WTC11 (cell line): ENCODE data around the gene RASSF3. TPM values are rescaled to one million over a fixed set of nuclear protein-coding genes. Genes with fewer than 3 reads are reported as not detected.

Source experiments
- ATAC-seq: fragments of 200-7000 bp; cut with Tn5 transposase; 2 replicates; pipeline ENCODE4 v1.10.0; 2021; ENCODE audit warnings: mild to moderate bottlenecking, moderate library complexity
- CTCF ChIA-PET: fragments of 300-600 bp; sonication (Branson Sonifier 250); formaldehyde crosslinking; loops from one replicate; lab custom pipeline; 2021; ENCODE audit warnings: antibody characterized with exemption; lab: Charles Lee
- POLR2A ChIA-PET: fragments of 350-600 bp; sonication (Branson Sonifier 250); formaldehyde crosslinking; loops from one replicate; lab custom pipeline; 2021; ENCODE audit warnings: antibody characterized with exemption; lab: Charles Lee
- DNase-seq: peaks from one replicate; pipeline ENCODE4 v3.0.0; 2021; ENCODE audit warnings: low spot score
- H3K27ac Mint-ChIP-seq: 2 replicates; pipeline ENCODE4 v1.8.0; 2021; ENCODE audit warnings: mixed read lengths
- H3K27me3 Mint-ChIP-seq: 2 replicates; pipeline ENCODE4 v1.8.0; 2021; ENCODE audit warnings: low read depth, mild to moderate bottlenecking, moderate library complexity, mixed read lengths
- H3K36me3 Mint-ChIP-seq: 2 replicates; pipeline ENCODE4 v1.8.0; 2021; ENCODE audit warnings: mixed read lengths
- H3K4me1 Mint-ChIP-seq: 2 replicates; pipeline ENCODE4 v1.8.0; 2022; ENCODE audit warnings: mixed read lengths
- H3K4me3 Mint-ChIP-seq: 2 replicates; pipeline ENCODE4 v1.8.0; 2021; ENCODE audit warnings: mild to moderate bottlenecking, moderate library complexity, mixed read lengths
- H3K9me3 Mint-ChIP-seq: 2 replicates; pipeline ENCODE4 v1.8.0; 2021; ENCODE audit warnings: mixed read lengths
- CREM ChIP-seq: sonication (generic); formaldehyde crosslinking; IDR thresholded peaks from 2 replicates; pipeline ENCODE4 v1.8.1; 2022; ENCODE audit warnings: mild to moderate bottlenecking, missing genetic modification reagents, moderate library complexity
- ESRRA ChIP-seq: sonication (generic); formaldehyde crosslinking; IDR thresholded peaks from 2 replicates; pipeline ENCODE4 v1.8.1; 2022; ENCODE audit warnings: mild to moderate bottlenecking, missing genetic modification reagents, borderline replicate concordance
- FOXK1 ChIP-seq: sonication (generic); formaldehyde crosslinking; IDR thresholded peaks from 2 replicates; pipeline ENCODE4 v1.8.0; 2022; ENCODE audit warnings: mild to moderate bottlenecking, moderate library complexity, missing genetic modification reagents
- GABPB1 ChIP-seq: sonication (generic); formaldehyde crosslinking; IDR thresholded peaks from 2 replicates; pipeline ENCODE4 v1.8.1; 2023; ENCODE audit warnings: mild to moderate bottlenecking, missing genetic modification reagents
- NR1H2 ChIP-seq: sonication (generic); formaldehyde crosslinking; IDR thresholded peaks from 2 replicates; pipeline ENCODE4 v1.9.0; 2021; ENCODE audit warnings: mild to moderate bottlenecking, moderate library complexity, missing genetic modification reagents
- NR3C1 ChIP-seq: sonication (generic); formaldehyde crosslinking; conservative IDR thresholded peaks from 2 replicates; pipeline ENCODE4 v1.8.1; 2023; ENCODE audit warnings: low read depth, mild to moderate bottlenecking, missing genetic modification reagents
- PRRX2 ChIP-seq: fragments of 250-450 bp; sonication (Bioruptor Pico); IDR thresholded peaks from 2 replicates; pipeline ENCODE4 v1.8.0; 2021; ENCODE audit warnings: mild to moderate bottlenecking
- RORB ChIP-seq: fragments of 250-450 bp; sonication (Bioruptor Pico); IDR thresholded peaks from 2 replicates; pipeline ENCODE4 v1.9.0; 2021; ENCODE audit warnings: mild to moderate bottlenecking
- SMAD4 ChIP-seq: sonication (generic); formaldehyde crosslinking; IDR thresholded peaks from 2 replicates; pipeline ENCODE4 v1.8.0; 2022; ENCODE audit warnings: mild to moderate bottlenecking, missing genetic modification reagents
- TCF7 ChIP-seq: sonication (generic); formaldehyde crosslinking; IDR thresholded peaks from 2 replicates; pipeline ENCODE4 v1.8.0; 2022; ENCODE audit warnings: mild to moderate bottlenecking, low read depth, missing genetic modification reagents, moderate library complexity
- TP53 ChIP-seq: sonication (generic); formaldehyde crosslinking; IDR thresholded peaks from 2 replicates; pipeline ENCODE4 v1.8.1; 2023; ENCODE audit warnings: mild to moderate bottlenecking, missing genetic modification reagents
- ZNF121 ChIP-seq: sonication (generic); formaldehyde crosslinking; IDR thresholded peaks from 2 replicates; pipeline ENCODE4 v1.8.0; 2023; ENCODE audit warnings: missing genetic modification reagents
- ZNF219 ChIP-seq: sonication (generic); formaldehyde crosslinking; IDR thresholded peaks from 2 replicates; pipeline ENCODE4 v1.8.0; 2023; ENCODE audit warnings: missing genetic modification reagents, mild to moderate bottlenecking, borderline replicate concordance
- ZNF416 ChIP-seq: fragments of 250-450 bp; sonication (Bioruptor Pico); IDR thresholded peaks from 2 replicates; pipeline ENCODE4 v1.9.0; 2021; ENCODE audit warnings: mild to moderate bottlenecking, inconsistent platforms
- total RNA-seq: library from RNA; stranded (reverse); gene quantifications from 3 replicates; pipeline ENCODE4 v1.2.3, GENCODE V29; 2021
- TF ChIP-seq, protein P1 (sequence below): fragments of 200-600 bp; IDR thresholded peaks from 2 replicates; pipeline ENCODE4 v1.8.0; 2022; ENCODE audit warnings: antibody characterized with exemption
- TF ChIP-seq, protein P2 (sequence below): sonication (generic); formaldehyde crosslinking; IDR thresholded peaks from 2 replicates; pipeline ENCODE4 v1.8.0; 2022; ENCODE audit warnings: mild to moderate bottlenecking, missing genetic modification reagents
- TF ChIP-seq, protein P3 (sequence below): sonication (generic); formaldehyde crosslinking; IDR thresholded peaks from 2 replicates; pipeline ENCODE4 v1.8.0; 2023; ENCODE audit warnings: missing genetic modification reagents
- TF ChIP-seq, protein P4 (sequence below): sonication (generic); formaldehyde crosslinking; IDR thresholded peaks from 2 replicates; pipeline ENCODE4 v1.8.1; 2023; ENCODE audit warnings: mild to moderate bottlenecking, missing genetic modification reagents
- TF ChIP-seq, protein P5 (sequence below): sonication (generic); formaldehyde crosslinking; IDR thresholded peaks from 2 replicates; pipeline ENCODE4 v1.8.0; 2022; ENCODE audit warnings: mild to moderate bottlenecking, missing genetic modification reagents
- TF ChIP-seq, protein P6 (sequence below): sonication (generic); formaldehyde crosslinking; conservative IDR thresholded peaks from 2 replicates; pipeline ENCODE4 v1.8.1; 2022; ENCODE audit warnings: mild to moderate bottlenecking, missing genetic modification reagents

The RASSF3 gene
- total RNA-seq, 1 experiment from 2014 or later = 54.7 TPM

DNA sequence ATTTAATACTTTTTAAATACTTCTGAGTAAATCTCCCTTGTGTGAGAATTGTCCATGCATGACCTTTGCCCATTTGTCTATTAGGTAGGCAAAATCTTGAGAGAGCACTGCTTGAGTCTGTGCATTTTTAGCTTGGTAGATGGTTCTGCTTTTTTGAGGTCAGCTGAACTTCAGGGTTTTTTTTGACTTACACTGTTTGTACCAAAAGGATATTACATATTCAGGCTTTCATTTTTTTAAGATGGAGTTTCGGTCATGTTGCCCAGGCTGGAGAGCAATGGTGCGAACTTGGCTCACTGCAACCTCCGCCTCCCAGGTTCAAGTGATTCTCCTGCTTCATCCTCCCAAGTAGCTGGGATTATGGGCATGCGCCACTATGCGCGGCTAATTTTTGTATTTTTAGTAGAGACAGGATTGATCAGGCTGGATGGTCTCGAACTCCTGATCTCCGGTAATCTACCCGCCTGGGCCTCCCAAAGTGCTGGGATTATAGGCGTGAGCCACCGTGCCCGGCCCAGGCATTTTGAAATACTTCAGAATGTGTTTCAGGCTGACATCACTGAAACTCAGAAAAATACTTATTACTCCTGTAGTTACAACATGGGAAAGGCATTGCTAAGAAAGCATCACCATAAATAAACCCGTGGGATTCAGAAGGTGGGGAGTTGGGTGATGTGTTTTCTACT lies 11.1 kb downstream of the RASSF3 start (continued):
- TF ChIP-seq, protein P1, sequence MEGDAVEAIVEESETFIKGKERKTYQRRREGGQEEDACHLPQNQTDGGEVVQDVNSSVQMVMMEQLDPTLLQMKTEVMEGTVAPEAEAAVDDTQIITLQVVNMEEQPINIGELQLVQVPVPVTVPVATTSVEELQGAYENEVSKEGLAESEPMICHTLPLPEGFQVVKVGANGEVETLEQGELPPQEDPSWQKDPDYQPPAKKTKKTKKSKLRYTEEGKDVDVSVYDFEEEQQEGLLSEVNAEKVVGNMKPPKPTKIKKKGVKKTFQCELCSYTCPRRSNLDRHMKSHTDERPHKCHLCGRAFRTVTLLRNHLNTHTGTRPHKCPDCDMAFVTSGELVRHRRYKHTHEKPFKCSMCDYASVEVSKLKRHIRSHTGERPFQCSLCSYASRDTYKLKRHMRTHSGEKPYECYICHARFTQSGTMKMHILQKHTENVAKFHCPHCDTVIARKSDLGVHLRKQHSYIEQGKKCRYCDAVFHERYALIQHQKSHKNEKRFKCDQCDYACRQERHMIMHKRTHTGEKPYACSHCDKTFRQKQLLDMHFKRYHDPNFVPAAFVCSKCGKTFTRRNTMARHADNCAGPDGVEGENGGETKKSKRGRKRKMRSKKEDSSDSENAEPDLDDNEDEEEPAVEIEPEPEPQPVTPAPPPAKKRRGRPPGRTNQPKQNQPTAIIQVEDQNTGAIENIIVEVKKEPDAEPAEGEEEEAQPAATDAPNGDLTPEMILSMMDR = no peak

DNA sequence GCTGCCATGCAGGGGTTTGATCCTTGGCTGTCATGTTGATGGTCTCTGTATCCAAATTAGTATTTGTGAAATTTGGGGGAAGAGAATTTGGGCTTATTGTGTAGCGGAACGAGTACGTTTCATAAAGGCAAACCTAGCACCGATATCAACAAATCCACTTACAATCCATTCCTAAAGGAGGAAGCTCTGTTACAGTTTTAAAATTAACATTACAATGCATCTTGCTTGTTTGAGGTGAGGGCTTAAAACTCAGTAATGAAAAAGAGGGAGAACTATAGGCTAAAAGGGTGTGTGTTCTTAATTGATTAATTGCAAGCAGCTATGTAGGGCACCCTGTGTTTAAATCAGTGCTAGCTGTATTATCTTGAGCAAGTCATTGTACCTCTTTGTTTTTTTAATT lies 13.7 kb downstream of the RASSF3 start:
- DNase-seq = no peak
- CTCF ChIA-PET = interaction anchor here (1.9 kb wide), 1 partner anchor 13 kb away, joined by 5 read pairs; no protein-coding TSS in a partner anchor
- H3K4me3 Mint-ChIP-seq = peak overlapping the region; percentile 17; the same call in 1 of the 2 replicates
- H3K9me3 Mint-ChIP-seq = no peaks in the 10 kb centered on the region
- no peaks in the 10 kb centered on the region for H3K36me3 Mint-ChIP-seq
- no peaks in the 10 kb centered on the region for H3K27me3 Mint-ChIP-seq
- H3K27ac Mint-ChIP-seq = peak overlapping the region; percentile 86
- peaks cover 51% of the 10 kb centered on the region for H3K4me1 Mint-ChIP-seq
- TF ChIP-seq CREM (CRISPR knock-in tag) (no peak), FOXK1 (CRISPR knock-in tag) (no peak), ZNF219 (no peak), ZNF121 (no peak), RORB (no peak), ESRRA (CRISPR knock-in tag) (no peak), ZNF416 (no peak), TCF7 (CRISPR knock-in tag) (no peak), PRRX2 (no peak), NR3C1 (CRISPR knock-in tag) (no peak), TP53 (CRISPR knock-in tag) (no peak), NR1H2 (CRISPR knock-in tag) (no peak), SMAD4 (CRISPR knock-in tag) (no peak), GABPB1 (CRISPR knock-in tag) (no peak)
- TF ChIP-seq, protein P2, sequence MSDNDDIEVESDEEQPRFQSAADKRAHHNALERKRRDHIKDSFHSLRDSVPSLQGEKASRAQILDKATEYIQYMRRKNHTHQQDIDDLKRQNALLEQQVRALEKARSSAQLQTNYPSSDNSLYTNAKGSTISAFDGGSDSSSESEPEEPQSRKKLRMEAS = no peak
- TF ChIP-seq, protein P3, sequence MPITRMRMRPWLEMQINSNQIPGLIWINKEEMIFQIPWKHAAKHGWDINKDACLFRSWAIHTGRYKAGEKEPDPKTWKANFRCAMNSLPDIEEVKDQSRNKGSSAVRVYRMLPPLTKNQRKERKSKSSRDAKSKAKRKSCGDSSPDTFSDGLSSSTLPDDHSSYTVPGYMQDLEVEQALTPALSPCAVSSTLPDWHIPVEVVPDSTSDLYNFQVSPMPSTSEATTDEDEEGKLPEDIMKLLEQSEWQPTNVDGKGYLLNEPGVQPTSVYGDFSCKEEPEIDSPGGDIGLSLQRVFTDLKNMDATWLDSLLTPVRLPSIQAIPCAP (CRISPR knock-in tag) = no peak
- TF ChIP-seq, protein P4, sequence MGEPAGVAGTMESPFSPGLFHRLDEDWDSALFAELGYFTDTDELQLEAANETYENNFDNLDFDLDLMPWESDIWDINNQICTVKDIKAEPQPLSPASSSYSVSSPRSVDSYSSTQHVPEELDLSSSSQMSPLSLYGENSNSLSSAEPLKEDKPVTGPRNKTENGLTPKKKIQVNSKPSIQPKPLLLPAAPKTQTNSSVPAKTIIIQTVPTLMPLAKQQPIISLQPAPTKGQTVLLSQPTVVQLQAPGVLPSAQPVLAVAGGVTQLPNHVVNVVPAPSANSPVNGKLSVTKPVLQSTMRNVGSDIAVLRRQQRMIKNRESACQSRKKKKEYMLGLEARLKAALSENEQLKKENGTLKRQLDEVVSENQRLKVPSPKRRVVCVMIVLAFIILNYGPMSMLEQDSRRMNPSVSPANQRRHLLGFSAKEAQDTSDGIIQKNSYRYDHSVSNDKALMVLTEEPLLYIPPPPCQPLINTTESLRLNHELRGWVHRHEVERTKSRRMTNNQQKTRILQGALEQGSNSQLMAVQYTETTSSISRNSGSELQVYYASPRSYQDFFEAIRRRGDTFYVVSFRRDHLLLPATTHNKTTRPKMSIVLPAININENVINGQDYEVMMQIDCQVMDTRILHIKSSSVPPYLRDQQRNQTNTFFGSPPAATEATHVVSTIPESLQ (CRISPR knock-in tag) = no peak
- TF ChIP-seq, protein P5, sequence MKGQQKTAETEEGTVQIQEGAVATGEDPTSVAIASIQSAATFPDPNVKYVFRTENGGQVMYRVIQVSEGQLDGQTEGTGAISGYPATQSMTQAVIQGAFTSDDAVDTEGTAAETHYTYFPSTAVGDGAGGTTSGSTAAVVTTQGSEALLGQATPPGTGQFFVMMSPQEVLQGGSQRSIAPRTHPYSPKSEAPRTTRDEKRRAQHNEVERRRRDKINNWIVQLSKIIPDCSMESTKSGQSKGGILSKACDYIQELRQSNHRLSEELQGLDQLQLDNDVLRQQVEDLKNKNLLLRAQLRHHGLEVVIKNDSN (CRISPR knock-in tag) = no peak
- TF ChIP-seq, protein P6, sequence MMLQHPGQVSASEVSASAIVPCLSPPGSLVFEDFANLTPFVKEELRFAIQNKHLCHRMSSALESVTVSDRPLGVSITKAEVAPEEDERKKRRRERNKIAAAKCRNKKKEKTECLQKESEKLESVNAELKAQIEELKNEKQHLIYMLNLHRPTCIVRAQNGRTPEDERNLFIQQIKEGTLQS (CRISPR knock-in tag) = no peak
- no peak; the same call in 1 of the 2 replicates for ATAC-seq
- POLR2A ChIA-PET = interaction anchor here (1.0 kb wide), 1 partner anchor 13 kb away, joined by 4 read pairs; the partner anchor contains the start of gene RASSF3
